ENCODE data around the gene CPEB1.
A peak's percentile ranks its signal among the peaks of the same experiment; 100 is the strongest.

CPEB1 gene

DNA sequence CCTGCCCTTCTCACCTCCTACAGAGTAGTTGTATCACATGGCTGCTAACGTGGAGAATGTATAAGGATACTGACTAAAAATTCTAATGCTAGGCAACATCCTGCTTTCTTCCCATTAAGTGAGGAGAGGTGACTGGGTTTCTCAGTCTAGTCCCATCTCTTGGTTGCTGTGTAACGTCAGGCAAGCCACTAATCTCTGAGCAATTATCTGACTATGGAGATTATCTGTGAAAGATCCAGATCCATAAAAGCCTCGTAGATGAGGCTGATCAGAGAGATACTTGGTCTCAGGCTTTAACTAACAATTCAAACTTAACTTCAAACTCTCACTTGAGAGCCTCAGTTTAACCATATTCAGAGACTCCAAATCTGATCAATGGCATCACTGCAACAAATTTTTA lies 102.2 kb downstream of the CPEB1 start:
- no peaks in the 10 kb centered on the region for H3K9me3 ChIP-seq
- peaks cover 0 to 5% (median 2%) of the 10 kb centered on the region in 4 donors for H3K4me1 ChIP-seq
- TF ChIP-seq, protein P1, sequence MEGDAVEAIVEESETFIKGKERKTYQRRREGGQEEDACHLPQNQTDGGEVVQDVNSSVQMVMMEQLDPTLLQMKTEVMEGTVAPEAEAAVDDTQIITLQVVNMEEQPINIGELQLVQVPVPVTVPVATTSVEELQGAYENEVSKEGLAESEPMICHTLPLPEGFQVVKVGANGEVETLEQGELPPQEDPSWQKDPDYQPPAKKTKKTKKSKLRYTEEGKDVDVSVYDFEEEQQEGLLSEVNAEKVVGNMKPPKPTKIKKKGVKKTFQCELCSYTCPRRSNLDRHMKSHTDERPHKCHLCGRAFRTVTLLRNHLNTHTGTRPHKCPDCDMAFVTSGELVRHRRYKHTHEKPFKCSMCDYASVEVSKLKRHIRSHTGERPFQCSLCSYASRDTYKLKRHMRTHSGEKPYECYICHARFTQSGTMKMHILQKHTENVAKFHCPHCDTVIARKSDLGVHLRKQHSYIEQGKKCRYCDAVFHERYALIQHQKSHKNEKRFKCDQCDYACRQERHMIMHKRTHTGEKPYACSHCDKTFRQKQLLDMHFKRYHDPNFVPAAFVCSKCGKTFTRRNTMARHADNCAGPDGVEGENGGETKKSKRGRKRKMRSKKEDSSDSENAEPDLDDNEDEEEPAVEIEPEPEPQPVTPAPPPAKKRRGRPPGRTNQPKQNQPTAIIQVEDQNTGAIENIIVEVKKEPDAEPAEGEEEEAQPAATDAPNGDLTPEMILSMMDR (IDR thresholded peaks at IDR 0.05), result no peak
- no peaks in the 10 kb centered on the region for H3K27me3 ChIP-seq
- no peak overlapping the region for H3K4me3 ChIP-seq
- intact Hi-C loops (cut with DNase I; ENCODE audit: low total_unique reads), result loop anchor here (10.0 kb wide), 2 partner anchors 100 to 660 kb away; partner anchors contain the start of genes CPEB1 and HDGFL3
- no peak overlapping the region for H3K27ac ChIP-seq
- DNase-seq, result no peak
- H3K36me3 ChIP-seq, result peaks cover 0 to 6% (median 3%) of the 10 kb centered on the region in 3 donors

DNA sequence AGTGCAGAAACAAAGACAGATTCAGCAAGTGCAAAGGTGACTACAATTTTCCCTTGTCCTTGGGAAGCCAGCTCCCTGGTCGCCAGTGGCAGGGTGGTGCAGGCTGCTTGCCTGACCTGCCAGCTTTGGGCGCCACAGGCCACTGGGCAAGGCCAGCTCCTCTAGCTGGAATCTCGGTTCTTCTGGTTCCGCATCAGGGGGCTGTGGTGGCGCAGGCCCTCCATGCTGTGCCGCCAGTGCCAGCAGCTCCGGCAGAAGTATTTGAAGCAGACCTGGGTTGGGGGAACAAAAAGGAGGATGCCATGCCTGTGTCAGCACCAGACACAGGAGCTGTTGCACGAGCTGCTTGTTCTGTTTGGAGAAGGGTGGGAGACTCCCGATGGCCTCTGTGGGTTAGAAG lies 102.7 kb downstream of the CPEB1 start:
- TF ChIP-seq, protein P1 (IDR thresholded peaks at IDR 0.05), result no peak
- intact Hi-C loops (cut with DNase I; ENCODE audit: low total_unique reads), result loop anchor here (10.0 kb wide), 2 partner anchors 100 to 660 kb away; partner anchors contain the start of genes CPEB1 and HDGFL3
- Histone ChIP-seq H3K27ac (no peak overlapping the region), H3K4me3 (no peak overlapping the region), H3K36me3 (peaks cover 0 to under 1% (median 0%) of the 10 kb centered on the region in 3 donors), H3K4me1 (peaks cover 0 to 7% (median 4%) of the 10 kb centered on the region in 4 donors), H3K9me3 (no peaks in the 10 kb centered on the region), H3K27me3 (no peaks in the 10 kb centered on the region)
- no peak for DNase-seq

GRCh38 chr15:82543160-82543559 lies 104.0 kb downstream of the CPEB1 start:
- no peak for DNase-seq

GRCh38 chr15:82540984-82541431 lies 106.2 kb downstream of the CPEB1 start:
- Histone ChIP-seq H3K36me3 (peaks cover 27 to 30% (median 29%) of the 10 kb centered on the region in 3 donors), H3K27ac (peak overlapping the region; percentile 87), H3K4me3 (peak overlapping the region; percentile 77 to 83), H3K27me3 (no peaks in the 10 kb centered on the region), H3K4me1 (peaks cover 0 to 34% (median 13%) of the 10 kb centered on the region in 4 donors), H3K9me3 (no peaks in the 10 kb centered on the region)
- DNase-seq, result no peak
- TF ChIP-seq, protein P1 (IDR thresholded peaks at IDR 0.05), result no peak
- intact Hi-C loops (cut with DNase I; ENCODE audit: low total_unique reads), result loop anchor here (10.0 kb wide), 2 partner anchors 104 to 664 kb away; partner anchors contain the start of genes CPEB1 and HDGFL3

More at GRCh38 chr15:82543160-82543559, 104.0 kb downstream of the CPEB1 start:
- H3K36me3 ChIP-seq, result peaks cover 8 to 10% (median 8%) of the 10 kb centered on the region in 3 donors
- TF ChIP-seq, protein P1 (IDR thresholded peaks at IDR 0.05), result no peak
- H3K9me3 ChIP-seq, result no peaks in the 10 kb centered on the region
- H3K27me3 ChIP-seq, result no peaks in the 10 kb centered on the region
- intact Hi-C loops (cut with DNase I; ENCODE audit: low total_unique reads), result loop anchor here (10.0 kb wide), 2 partner anchors 102 to 662 kb away; partner anchors contain the start of genes CPEB1 and HDGFL3
- no peak overlapping the region for H3K4me3 ChIP-seq
- H3K27ac ChIP-seq, result no peak overlapping the region
- peaks cover 0 to 20% (median 13%) of the 10 kb centered on the region in 4 donors for H3K4me1 ChIP-seq

DNA sequence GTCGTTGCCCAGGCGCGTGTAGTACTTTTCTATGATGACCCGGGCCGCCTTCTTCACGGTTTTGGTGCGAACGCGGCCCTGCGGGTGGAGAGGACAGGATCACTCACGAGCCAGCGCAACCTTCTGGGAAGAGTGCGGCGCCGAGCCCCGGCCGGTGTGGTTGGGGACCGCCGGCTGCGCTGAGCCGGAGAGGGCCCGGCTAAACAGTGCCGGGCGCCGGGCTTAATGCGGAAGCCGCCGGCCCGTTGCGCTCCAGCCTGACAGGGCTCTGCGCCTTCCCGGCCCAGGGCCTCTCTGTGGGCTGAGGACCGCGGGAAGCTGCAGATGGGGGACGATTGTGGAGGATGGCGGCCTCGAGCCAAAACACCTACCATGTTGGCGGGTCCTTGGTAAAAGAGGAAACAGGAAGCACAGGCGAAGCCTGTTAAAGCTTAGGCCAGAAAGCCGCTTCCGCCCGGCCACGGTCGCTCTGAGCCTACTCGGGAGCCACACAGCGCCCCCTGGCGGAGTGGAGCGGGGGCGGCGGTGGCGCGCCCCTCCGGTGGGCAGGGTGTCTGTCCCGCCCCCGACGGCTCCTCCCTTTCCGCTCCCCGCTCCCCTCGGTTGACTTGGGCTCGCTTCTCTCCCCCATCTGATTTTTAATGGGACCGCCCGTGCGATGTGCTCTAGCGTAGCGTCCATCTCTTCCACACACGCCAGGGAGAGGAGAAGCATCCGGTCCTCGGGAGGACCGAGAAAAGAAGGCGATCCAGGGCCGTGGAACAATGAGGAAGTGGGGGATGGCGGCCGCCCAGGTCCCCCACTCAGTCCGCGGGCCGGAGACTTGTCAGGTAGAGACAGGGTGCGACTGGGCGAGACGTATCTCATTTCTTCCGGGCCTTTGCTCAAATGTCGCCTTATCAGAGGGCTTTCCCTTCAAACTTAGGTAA lies 106.8 kb downstream of the CPEB1 start, which contains the start of gene RPS17:
TSS of gene RPS17 (minus strand) at position 403 of the 929 bp plus-strand sequence. CDS start at position 374, 29 bp downstream.
- DNase-seq, result peak; percentile 96 to 98
- H3K27me3 ChIP-seq, result no peaks in the 10 kb centered on the region
- H3K4me3 ChIP-seq, result peak within 1 kb of the TSS; percentile 77 to 83
- H3K9me3 ChIP-seq, result no peaks in the 10 kb centered on the region
- intact Hi-C loops (cut with DNase I; ENCODE audit: low total_unique reads), result loop anchor here (10.0 kb wide), 2 partner anchors 104 to 664 kb away; partner anchors contain the start of genes CPEB1 and HDGFL3
- peaks cover 29 to 37% (median 32%) of the 10 kb centered on the region in 3 donors for H3K36me3 ChIP-seq
- H3K27ac ChIP-seq, result peak within 1 kb of the TSS; percentile 87
- TF ChIP-seq, protein P1 (IDR thresholded peaks at IDR 0.05), result peak; percentile 99
- peaks cover 0 to 34% (median 13%) of the 10 kb centered on the region in 4 donors for H3K4me1 ChIP-seq
